Activated naive CD8-positive, alpha-beta T cell treated with anti-CD3 and anti-CD28 coated beads, Interleukin-2, amount 10 ng/mL, durations not matched to agents 7 days and 5 days (primary cell): Measurements from ENCODE around the gene NFS1. TPM values are rescaled to one million over a fixed set of nuclear protein-coding genes. Genes with fewer than 3 reads are reported as not detected.
A peak's percentile ranks its signal among the peaks of the same experiment; 100 is the strongest.
"Not testable (repeated sequence)": the region's sequence is repeated elsewhere in the genome, so short reads cannot be mapped to it uniquely, and the experiment has no call there.

Experiments used
- ATAC-seq: fragments of 150-1000 bp; cut with Tn5 transposase; one replicate; pipeline ENCODE4 v1.10.0; 2021; ENCODE audit warnings: low read depth, moderate library complexity
- POLR2A ChIA-PET: fragments of 350-600 bp; sonication (Branson Sonifier 250); formaldehyde crosslinking; loops from one replicate; lab custom pipeline; 2021; ENCODE audit warnings: antibody characterized with exemption; lab: Charles Lee
- DNase-seq: peaks from one replicate; pipeline ENCODE4 v3.0.0; 2021
- H3K27ac Mint-ChIP-seq: one replicate; pipeline ENCODE4 v1.8.0; 2022; ENCODE audit warnings: mild to moderate bottlenecking, mixed read lengths
- H3K27me3 Mint-ChIP-seq: one replicate; pipeline ENCODE4 v1.8.0; 2022; ENCODE audit warnings: mild to moderate bottlenecking, moderate library complexity, mixed read lengths
- H3K36me3 Mint-ChIP-seq: one replicate; pipeline ENCODE4 v1.8.0; 2021; ENCODE audit warnings: mild to moderate bottlenecking, mixed read lengths
- H3K4me1 Mint-ChIP-seq: one replicate; pipeline ENCODE4 v1.8.0; 2021; ENCODE audit warnings: mixed read lengths
- H3K4me3 Mint-ChIP-seq: one replicate; pipeline ENCODE4 v1.8.0; 2022; ENCODE audit warnings: mild to moderate bottlenecking, moderate library complexity, mixed read lengths
- H3K9me3 Mint-ChIP-seq: one replicate; pipeline ENCODE4 v1.8.0; 2021; ENCODE audit warnings: mixed read lengths
- total RNA-seq, 2 experiments: library from RNA; stranded (reverse); gene quantifications; one replicate each; pipeline ENCODE4 v1.2.3, GENCODE V29; 2021

NFS1 gene
- total RNA-seq, 2 experiments from 2014 or later = 33.1 to 33.8 TPM

GRCh38 chr20:35699957-35700624 is 939 bp upstream of the NFS1 start:
- DNase-seq (no peak), ATAC-seq (no peak)
- POLR2A ChIA-PET = interaction anchor here (0.6 to 2.9 kb wide), 12 partner anchors 13 to 255 kb away, joined by 3 to 21 read pairs (median 6); partner anchors contain the start of genes CPNE1, RBM12, RBM39 and SCAND1
- Mint-ChIP-seq H3K36me3 (peaks cover 21% of the 10 kb centered on the region), H3K27me3 (no peaks in the 10 kb centered on the region), H3K4me1 (peaks cover 28% of the 10 kb centered on the region), H3K4me3 (peak overlapping the region; percentile 93), H3K9me3 (no peaks in the 10 kb centered on the region), H3K27ac (peak overlapping the region; percentile 92)

DNA sequence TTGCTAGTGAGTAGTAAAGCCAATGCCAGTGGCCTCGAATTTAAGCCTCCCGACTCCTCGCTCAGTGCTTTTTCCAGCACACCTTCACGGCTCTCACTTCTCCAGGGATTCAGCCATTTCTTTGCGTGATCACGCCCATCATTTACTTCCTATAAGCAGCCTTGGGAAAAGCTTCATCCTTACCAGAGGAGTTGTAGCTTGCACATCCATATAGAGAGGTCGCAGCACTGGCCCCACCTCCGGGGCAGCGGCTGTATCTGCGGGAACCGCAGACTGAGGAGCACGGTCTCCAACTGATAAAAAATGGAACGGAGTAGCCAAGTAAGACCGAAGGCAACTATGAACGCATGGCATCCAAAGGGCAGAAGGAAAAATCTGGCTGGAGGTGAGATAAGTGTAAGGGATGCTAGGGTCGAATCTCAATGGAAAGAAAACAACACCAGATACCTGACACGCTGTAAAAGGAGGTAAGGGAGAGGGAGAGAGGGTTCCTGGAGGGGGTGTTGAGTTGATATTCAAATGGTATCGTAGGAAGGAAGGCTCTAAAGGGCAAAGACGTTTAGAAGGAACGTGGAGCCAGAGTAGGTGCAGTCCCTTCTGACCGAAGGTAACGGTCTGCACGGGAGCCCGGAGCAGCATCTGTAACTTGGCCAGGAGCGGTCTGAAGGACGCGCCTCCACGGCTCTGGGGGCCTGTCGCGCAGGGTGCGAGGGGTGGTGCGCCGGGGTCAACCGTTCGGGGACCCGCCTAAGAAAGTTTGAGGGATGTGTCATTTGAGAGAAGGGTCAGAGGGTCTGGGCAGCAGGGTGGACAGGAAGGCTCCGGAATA is 640 bp downstream of the NFS1 start:
- ATAC-seq (peak; percentile 43), DNase-seq (no peak)
- POLR2A ChIA-PET = interaction anchor here (1.0 to 2.9 kb wide), 8 partner anchors 13 to 257 kb away, joined by 3 to 21 read pairs (median 6); partner anchors contain the start of genes CPNE1, RBM12, RBM39 and SCAND1
- Mint-ChIP-seq H3K9me3 (no peaks in the 10 kb centered on the region), H3K27me3 (no peaks in the 10 kb centered on the region), H3K27ac (peak overlapping the region; percentile 92), H3K36me3 (peaks cover 16% of the 10 kb centered on the region), H3K4me3 (peak overlapping the region; percentile 93), H3K4me1 (peaks cover 24% of the 10 kb centered on the region)

GRCh38 chr20:35697696-35698297 is 1.4 kb downstream of the NFS1 start:
- DNase-seq (no peak), ATAC-seq (no peak)
- no peaks in the 10 kb centered on the region for H3K27me3 Mint-ChIP-seq
- H3K36me3 Mint-ChIP-seq = peaks cover 14% of the 10 kb centered on the region
- H3K27ac Mint-ChIP-seq = peak overlapping the region; percentile 11
- POLR2A ChIA-PET = interaction anchor here (0.7 kb wide), 1 partner anchor 255 kb away, joined by 4 read pairs; no protein-coding TSS in a partner anchor
- no peaks in the 10 kb centered on the region for H3K9me3 Mint-ChIP-seq
- H3K4me1 Mint-ChIP-seq = peaks cover 24% of the 10 kb centered on the region
- peak overlapping the region; percentile 93 for H3K4me3 Mint-ChIP-seq

DNA sequence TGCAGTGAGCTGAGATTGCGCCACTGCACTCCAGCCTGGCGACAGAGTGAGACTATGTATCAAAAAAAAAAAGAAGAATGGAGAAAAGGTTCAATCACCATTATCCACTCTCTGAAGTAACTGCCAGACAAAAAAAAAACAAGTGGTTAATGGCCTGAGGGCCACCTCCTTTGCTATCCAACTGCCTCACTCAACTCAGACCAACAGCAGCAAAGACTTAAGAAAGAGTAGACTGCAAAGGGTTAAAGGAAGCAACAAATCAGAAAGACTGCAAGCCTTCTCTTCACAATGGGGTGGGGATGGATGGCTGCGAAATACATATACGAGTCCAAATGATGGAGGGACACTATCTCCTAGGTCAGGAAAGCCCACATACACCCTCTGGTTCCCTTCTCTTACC is 3.2 kb downstream of the NFS1 start:
- ATAC-seq = no peak
- peaks cover 23% of the 10 kb centered on the region for H3K4me1 Mint-ChIP-seq
- no peak overlapping the region for H3K4me3 Mint-ChIP-seq
- peaks cover 12% of the 10 kb centered on the region for H3K36me3 Mint-ChIP-seq
- H3K9me3 Mint-ChIP-seq = no peaks in the 10 kb centered on the region
- H3K27ac Mint-ChIP-seq = no peak overlapping the region
- no peaks in the 10 kb centered on the region for H3K27me3 Mint-ChIP-seq
- POLR2A ChIA-PET = no interaction called here
- no peak for DNase-seq

- peaks cover 16% of the 10 kb centered on the region for H3K4me1 Mint-ChIP-seq
- H3K4me3 Mint-ChIP-seq = no peak overlapping the region
- H3K27me3 Mint-ChIP-seq = no peaks in the 10 kb centered on the region
- POLR2A ChIA-PET = no interaction called here
- no peaks in the 10 kb centered on the region for H3K9me3 Mint-ChIP-seq
- no peak for ATAC-seq
- peaks cover 13% of the 10 kb centered on the region for H3K36me3 Mint-ChIP-seq
- H3K27ac Mint-ChIP-seq = no peak overlapping the region
- DNase-seq = peak; percentile 2
Observed at GRCh38 chr20:35695245-35695749, 3.9 kb downstream of the NFS1 start.

DNA sequence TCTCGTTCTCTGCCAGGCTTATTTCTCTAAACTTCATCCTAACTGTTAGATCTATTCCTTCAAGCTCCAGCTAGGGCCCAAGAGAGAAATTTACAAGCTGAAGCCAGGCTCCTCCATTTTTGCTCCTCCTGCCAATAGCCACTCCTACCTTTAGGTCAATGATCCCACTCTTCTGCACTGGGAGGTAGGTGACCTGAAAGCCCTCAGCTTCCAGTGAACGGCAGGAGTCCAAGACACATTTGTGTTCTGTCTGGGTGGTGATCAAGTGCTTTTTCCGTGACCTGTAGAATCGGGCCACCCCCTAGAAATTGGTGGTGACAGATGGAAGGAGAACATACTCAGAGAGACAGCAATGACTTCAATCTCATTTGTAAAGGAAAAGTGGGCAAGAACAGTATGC is 8.9 kb downstream of the NFS1 start:
- no peaks in the 10 kb centered on the region for H3K4me1 Mint-ChIP-seq
- H3K27ac Mint-ChIP-seq = no peak overlapping the region
- H3K9me3 Mint-ChIP-seq = no peaks in the 10 kb centered on the region
- no peaks in the 10 kb centered on the region for H3K27me3 Mint-ChIP-seq
- H3K36me3 Mint-ChIP-seq = peaks cover 21% of the 10 kb centered on the region
- no peak overlapping the region for H3K4me3 Mint-ChIP-seq
- POLR2A ChIA-PET = interaction anchor here (1.0 kb wide), 1 partner anchor 11 kb away, joined by 3 read pairs; no protein-coding TSS in a partner anchor
- DNase-seq (no peak), ATAC-seq (no peak)

DNA sequence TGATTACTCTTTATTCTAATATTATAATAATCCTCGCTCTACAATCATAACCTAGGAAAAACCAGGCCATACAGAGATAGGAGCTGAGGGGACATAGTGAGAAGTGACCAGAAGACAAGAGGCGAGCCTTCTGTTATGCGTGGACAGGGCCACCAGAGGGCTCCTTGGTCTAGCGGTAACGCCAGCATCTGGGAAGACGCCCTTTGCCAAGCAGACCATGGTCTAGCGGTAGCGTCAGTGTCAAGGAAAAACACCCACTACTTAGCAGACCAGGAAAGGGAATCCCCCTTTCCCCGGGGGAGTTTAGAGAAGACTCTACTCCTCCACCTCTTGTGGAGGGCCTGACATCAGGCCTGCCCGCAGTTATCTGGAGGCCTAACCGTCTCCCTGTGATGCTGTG is 12.3 kb downstream of the NFS1 start:
- POLR2A ChIA-PET = interaction anchor here (0.6 kb wide), 1 partner anchor 8 kb away, joined by 3 read pairs; no protein-coding TSS in a partner anchor
- not testable (repeated sequence) for H3K9me3 Mint-ChIP-seq

GRCh38 chr20:35685368-35685767 is 13.8 kb downstream of the NFS1 start:
- POLR2A ChIA-PET, DNase-seq, H3K27me3 Mint-ChIP-seq, H3K4me1 Mint-ChIP-seq, H3K9me3 Mint-ChIP-seq, ATAC-seq, H3K27ac Mint-ChIP-seq, H3K4me3 Mint-ChIP-seq: not testable (repeated sequence)
- peaks cover 18% of the 10 kb centered on the region for H3K36me3 Mint-ChIP-seq

More for the DNA sequence above, 12.3 kb downstream of the NFS1 start:
- peaks cover 19% of the 10 kb centered on the region for H3K36me3 Mint-ChIP-seq
- not testable (repeated sequence) for DNase-seq, H3K4me3 Mint-ChIP-seq, ATAC-seq, H3K27me3 Mint-ChIP-seq, H3K4me1 Mint-ChIP-seq, H3K27ac Mint-ChIP-seq

- H3K36me3 Mint-ChIP-seq = peaks cover 4% of the 10 kb centered on the region
Observed at GRCh38 chr20:35681960-35682359, 17.2 kb downstream of the NFS1 start.

GRCh38 chr20:35680452-35681183 is 18.5 kb downstream of the NFS1 start:
- H3K36me3 Mint-ChIP-seq = peaks cover 4% of the 10 kb centered on the region
- H3K4me1 Mint-ChIP-seq = no peaks in the 10 kb centered on the region
- H3K27me3 Mint-ChIP-seq = no peaks in the 10 kb centered on the region
- DNase-seq (no peak), ATAC-seq (no peak)
- H3K4me3 Mint-ChIP-seq = no peak overlapping the region
- no peaks in the 10 kb centered on the region for H3K9me3 Mint-ChIP-seq
- POLR2A ChIA-PET = no interaction called here
- no peak overlapping the region for H3K27ac Mint-ChIP-seq

More at GRCh38 chr20:35681960-35682359, 17.2 kb downstream of the NFS1 start:
- POLR2A ChIA-PET = no interaction called here
- Mint-ChIP-seq H3K9me3 (no peaks in the 10 kb centered on the region), H3K4me3 (no peak overlapping the region), H3K4me1 (no peaks in the 10 kb centered on the region), H3K27me3 (no peaks in the 10 kb centered on the region), H3K27ac (no peak overlapping the region)
- ATAC-seq = no peak
- no peak for DNase-seq

- ATAC-seq (no peak), DNase-seq (no peak)
- Mint-ChIP-seq H3K9me3 (no peaks in the 10 kb centered on the region), H3K27ac (no peak overlapping the region), H3K36me3 (peaks cover 6% of the 10 kb centered on the region), H3K4me1 (no peaks in the 10 kb centered on the region), H3K27me3 (no peaks in the 10 kb centered on the region), H3K4me3 (no peak overlapping the region)
- POLR2A ChIA-PET = no interaction called here
Observed at GRCh38 chr20:35674921-35675320, 24.2 kb downstream of the NFS1 start.

- ATAC-seq = no peak
- Mint-ChIP-seq H3K4me1 (no peaks in the 10 kb centered on the region), H3K27ac (no peak overlapping the region), H3K9me3 (no peaks in the 10 kb centered on the region), H3K36me3 (peaks cover 11% of the 10 kb centered on the region), H3K4me3 (no peak overlapping the region), H3K27me3 (no peaks in the 10 kb centered on the region)
- no peak for DNase-seq
- POLR2A ChIA-PET = no interaction called here
Observed at GRCh38 chr20:35673884-35674283, 25.3 kb downstream of the NFS1 start.
